OCI-LY1 (cell line): ENCODE data around the gene ADAMTS7.

Source experiments
- CTCF ChIP-seq: fragments of 200-600 bp; sonication (generic), shearing (Covaris generic); IDR thresholded peaks from 2 replicates; pipeline ENCODE4 v1.5.1; 2017; ENCODE audit warnings: mild to moderate bottlenecking, antibody characterized with exemption, low read length, moderate library complexity, mixed read lengths
- EZH2 ChIP-seq: fragments of 200-600 bp; sonication (generic), shearing (Covaris generic); IDR thresholded peaks from 2 replicates; pipeline ENCODE4 v1.8.0; 2017; ENCODE audit warnings: borderline replicate concordance, mixed run types, mild to moderate bottlenecking, antibody characterized with exemption, low read length, moderate library complexity, mixed read lengths

GRCh38 chr15:78800189-78800588, 11.1 kb downstream of the ADAMTS7 start:
- TF ChIP-seq CTCF (no peak), EZH2 (no peak)
